Measurements from ENCODE around the gene ANKRD40.

DNA sequence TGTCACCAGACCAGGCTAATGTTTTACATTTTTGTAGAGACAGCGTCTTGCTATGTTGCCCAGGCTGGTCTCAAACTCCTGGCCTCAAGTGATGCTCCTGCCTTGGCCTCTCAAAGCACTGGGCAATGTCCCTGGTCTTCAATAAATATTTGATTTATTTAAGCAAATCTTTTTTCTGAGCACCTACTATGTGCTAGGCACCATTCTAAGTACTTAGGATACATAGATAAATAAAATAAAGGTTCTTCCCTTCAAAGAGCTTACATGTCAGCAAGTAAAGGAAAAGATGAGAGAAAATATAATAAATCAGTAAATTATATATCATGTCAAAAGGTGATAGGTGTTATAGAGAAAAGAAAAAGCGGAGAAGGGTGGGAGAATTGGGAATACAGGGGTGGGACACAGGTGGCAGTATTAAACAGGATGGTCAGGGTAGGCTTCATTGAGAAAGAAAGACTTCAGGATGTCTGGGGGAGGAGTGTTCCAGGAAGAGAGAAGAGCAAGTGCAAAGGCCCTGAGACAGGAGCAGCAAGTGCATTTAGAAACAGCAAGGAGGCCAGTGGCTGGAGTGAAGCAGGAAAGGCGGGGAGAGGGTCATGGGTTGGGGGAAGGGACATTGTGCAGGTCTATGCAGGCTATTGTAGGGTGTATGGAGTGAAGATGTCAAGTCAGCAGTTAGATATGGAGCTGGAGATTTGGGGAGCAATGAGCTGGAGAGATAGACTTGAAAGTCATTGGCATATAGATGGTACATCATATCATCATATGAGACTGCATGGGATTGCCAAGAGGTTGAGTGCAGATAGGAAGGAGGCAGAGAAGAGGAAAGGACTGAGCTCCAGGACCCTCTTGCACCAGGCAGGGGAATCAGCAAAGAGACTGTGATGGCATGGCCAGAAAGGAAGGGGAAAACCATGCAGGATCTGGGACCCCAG, 61.7 kb downstream of the ANKRD40 start:
- no peak for TF ChIP-seq EZH2 (IDR thresholded peaks at IDR 0.05; ENCODE audit: borderline replicate concordance, low read depth, low read length, severe bottlenecking)
- no peak for TF ChIP-seq FOS (IDR thresholded peaks at IDR 0.05; ENCODE audit: borderline replicate concordance, insufficient read depth, low read length)
- TF ChIP-seq POLR2A (IDR thresholded peaks at IDR 0.05; ENCODE audit: low read depth, low read length) = no peak
- TF ChIP-seq CTCF (IDR thresholded peaks at IDR 0.05; ENCODE audit: extremely low read depth in 1 of 2, insufficient read depth in 1 of 2, low read depth in 1 of 2, low read length in 2 of 2) = no peak
- TF ChIP-seq, protein P1, sequence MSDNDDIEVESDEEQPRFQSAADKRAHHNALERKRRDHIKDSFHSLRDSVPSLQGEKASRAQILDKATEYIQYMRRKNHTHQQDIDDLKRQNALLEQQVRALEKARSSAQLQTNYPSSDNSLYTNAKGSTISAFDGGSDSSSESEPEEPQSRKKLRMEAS (IDR thresholded peaks at IDR 0.05; ENCODE audit: insufficient read depth, insufficient read length) = no peak
